A549 treated with ZK216348 at 1 μM for 4 hours (cell line): Measurements from ENCODE around the gene A4GNT. TPM values are rescaled to one million over a fixed set of nuclear protein-coding genes. Genes with fewer than 3 reads are reported as not detected.

Source experiments
- total RNA-seq: library from RNA; stranded (reverse); fragments of 200-300 nt; extraction: Qiagen RNA extraction; gene quantifications from 5 replicates; pipeline ENCODE4 v1.2.3, GENCODE V29; 2022; ENCODE audit warnings: low read depth

Gene A4GNT
- total RNA-seq = not detected in 5 replicates

GRCh38 chr3:138132239-138132638 is at the start of gene A4GNT:
TSS of gene A4GNT (minus strand) at chr3:138132390. CDS start at chr3:138131256, 1,134 bp downstream.

GRCh38 chr3:138174421-138175131 is 42.4 kb upstream of the A4GNT start, which contains the start of gene DBR1:
TSS of gene DBR1 (minus strand) at chr3:138174921. CDS start at chr3:138174795, 126 bp downstream.

GRCh38 chr3:138114988-138115971 is 16.9 kb downstream of the A4GNT start, which contains the start of gene DZIP1L:
TSS of gene DZIP1L (minus strand) at chr3:138115608. CDS start at chr3:138103971, 11,637 bp downstream.

Other genes with a start within 250 kb of the A4GNT start
- not detected in 5 replicates for gene CLDN18, start 122.2 kb downstream of the A4GNT start, total RNA-seq
- gene DZIP1L, start 16.8 kb downstream of the A4GNT start, total RNA-seq = 6.6 to 11.4 TPM (median 8.4 TPM) in 5 replicates
- gene DBR1, start 42.5 kb upstream of the A4GNT start, total RNA-seq = 10.7 to 12.1 TPM (median 11.7 TPM) in 5 replicates
- 30.7 to 42.1 TPM (median 34.5 TPM) in 5 replicates for gene ARMC8, start 54.9 kb upstream of the A4GNT start, total RNA-seq
- not detected in 5 replicates for gene NME9, start 197.5 kb upstream of the A4GNT start, total RNA-seq
- 7.0 to 10.2 TPM (median 8.8 TPM) in 5 replicates for gene MRAS, start 216.2 kb upstream of the A4GNT start, total RNA-seq